HG03439 (cell line): ENCODE measurements around the gene FAM3C.
"Not testable (repeated sequence)": the region's sequence is repeated elsewhere in the genome, so short reads cannot be mapped to it uniquely, and the experiment has no call there.

ENCODE experiments used
- ATAC-seq: cut with Tn5 transposase; IDR thresholded peaks from one replicate; pipeline ENCODE4 v1.9.1; 2021; ENCODE audit warnings: mild to moderate bottlenecking, moderate library complexity; ENCODE audit not compliant: unreplicated experiment

Gene FAM3C

GRCh38 chr7:121334875-121335648, 61.0 kb downstream of the FAM3C start:
- ATAC-seq = no peak

GRCh38 chr7:121334376-121334775, 61.7 kb downstream of the FAM3C start:
- ATAC-seq = no peak

DNA sequence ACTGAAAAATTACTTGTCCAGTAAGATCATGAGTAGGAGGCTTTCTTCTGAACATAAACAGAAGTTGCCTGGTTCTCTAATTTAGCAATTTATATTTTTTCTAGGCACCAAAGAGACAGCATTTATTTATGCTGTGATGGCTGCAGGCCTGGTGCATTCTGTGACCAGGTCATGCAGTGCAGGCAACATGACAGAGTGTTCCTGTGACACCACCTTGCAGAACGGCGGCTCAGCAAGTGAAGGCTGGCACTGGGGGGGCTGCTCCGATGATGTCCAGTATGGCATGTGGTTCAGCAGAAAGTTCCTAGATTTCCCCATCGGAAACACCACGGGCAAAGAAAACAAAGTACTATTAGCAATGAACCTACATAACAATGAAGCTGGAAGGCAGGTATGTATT, 64.5 kb downstream of the FAM3C start:
- ATAC-seq = no peak

- no peak for ATAC-seq
Measured at GRCh38 chr7:121331048-121331447, 65.1 kb downstream of the FAM3C start.

DNA sequence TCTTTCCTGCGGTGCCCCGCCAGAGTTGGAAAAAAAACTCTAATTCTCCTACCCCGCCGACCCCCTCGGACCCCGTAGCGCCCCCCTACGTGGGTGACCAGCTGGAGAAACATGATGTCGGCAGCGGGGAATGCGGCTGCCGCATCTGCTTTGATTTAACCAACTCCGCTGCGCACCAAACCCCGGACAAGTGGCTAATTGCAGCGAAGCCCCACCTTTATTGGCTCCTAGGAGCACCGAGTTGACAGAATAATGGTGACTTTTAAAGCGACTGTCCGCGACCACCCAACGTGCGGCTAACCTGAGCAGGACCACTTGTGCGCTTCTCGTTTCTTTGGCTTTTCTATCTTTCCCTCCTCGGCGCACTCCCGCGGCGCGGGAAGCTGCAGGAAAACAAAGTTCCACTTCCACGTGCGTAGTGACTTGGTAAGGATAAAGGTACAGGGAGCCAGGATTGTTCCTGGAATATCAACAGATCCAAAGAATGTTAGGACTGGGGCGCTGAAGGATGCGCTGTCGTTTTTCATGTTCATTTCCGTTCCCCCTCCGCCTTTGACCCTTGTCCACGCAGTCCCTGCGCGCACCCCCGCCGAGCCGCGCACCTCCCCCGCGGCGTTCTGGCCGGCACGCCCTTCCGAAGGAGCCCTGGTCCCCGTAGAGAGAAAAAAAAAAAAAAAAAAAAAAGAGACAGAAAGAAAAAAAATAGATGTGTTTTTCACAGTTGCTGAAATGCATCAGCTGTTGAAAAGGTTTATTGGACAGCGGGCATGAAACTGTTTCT, 65.9 kb downstream of the FAM3C start:
- peak; percentile 38 for ATAC-seq

DNA sequence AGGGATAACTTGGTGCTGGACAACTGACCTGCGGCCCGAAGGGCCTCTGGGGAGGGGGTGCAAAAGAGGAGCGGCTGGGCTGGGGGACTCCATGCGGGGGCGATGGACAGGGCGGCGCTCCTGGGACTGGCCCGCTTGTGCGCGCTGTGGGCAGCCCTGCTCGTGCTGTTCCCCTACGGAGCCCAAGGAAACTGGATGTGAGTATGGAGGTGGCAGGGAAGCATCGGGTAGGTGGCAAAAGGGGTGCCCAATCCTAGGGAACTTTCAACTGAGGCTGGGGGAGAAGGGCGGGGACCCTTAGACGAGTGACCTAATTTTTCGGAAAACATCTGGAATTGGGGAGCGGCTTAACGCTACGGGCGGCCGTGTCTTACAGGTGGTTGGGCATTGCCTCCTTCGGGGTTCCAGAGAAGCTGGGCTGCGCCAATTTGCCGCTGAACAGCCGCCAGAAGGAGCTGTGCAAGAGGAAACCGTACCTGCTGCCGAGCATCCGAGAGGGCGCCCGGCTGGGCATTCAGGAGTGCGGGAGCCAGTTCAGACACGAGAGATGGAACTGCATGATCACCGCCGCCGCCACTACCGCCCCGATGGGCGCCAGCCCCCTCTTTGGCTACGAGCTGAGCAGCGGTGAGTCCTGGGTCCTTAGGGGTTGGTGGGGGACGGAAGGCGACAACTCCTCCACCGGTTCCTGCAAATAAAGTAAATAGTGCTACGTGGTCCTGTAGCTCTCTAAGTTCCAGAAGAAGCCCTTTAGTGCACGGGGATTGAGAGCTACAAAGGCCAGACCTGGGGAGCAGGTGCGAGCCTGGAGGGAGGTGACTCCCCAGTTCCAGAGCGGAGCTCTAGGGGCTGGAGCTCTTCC, 66.7 kb downstream of the FAM3C start:
- peak; percentile 54 for ATAC-seq

- no peak for ATAC-seq
Measured at GRCh38 chr7:121328508-121329190, 67.5 kb downstream of the FAM3C start, which contains the start of gene WNT16. TSS of gene WNT16 (plus strand) at chr7:121329000. CDS start at chr7:121329293, 293 bp downstream.

- ATAC-seq = no peak
Measured at GRCh38 chr7:121327671-121328070, 68.4 kb downstream of the FAM3C start.

- no peak for ATAC-seq
Measured at GRCh38 chr7:121323515-121324302, 72.4 kb downstream of the FAM3C start.

DNA sequence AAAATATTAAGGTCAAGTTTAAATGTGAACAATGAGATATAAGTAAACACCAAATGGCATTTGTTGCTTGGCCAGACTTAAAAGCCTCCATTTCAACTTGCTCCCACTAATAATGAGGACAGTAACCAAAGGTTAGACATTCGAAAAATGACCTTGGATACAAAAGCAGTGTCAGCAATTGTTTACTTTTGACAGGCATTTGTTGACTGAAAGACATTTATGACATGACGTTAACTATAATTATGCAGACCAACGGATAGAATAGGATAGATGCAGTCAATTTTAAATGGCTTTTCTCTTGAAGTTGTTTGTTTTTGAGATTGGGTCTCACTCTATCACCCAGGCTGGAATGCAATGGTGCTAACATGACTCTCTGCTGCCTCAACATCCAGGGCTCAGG, 73.6 kb downstream of the FAM3C start:
- ATAC-seq = no peak

- not testable (repeated sequence) for ATAC-seq
Measured at GRCh38 chr7:121315170-121315569, 80.9 kb downstream of the FAM3C start.

DNA sequence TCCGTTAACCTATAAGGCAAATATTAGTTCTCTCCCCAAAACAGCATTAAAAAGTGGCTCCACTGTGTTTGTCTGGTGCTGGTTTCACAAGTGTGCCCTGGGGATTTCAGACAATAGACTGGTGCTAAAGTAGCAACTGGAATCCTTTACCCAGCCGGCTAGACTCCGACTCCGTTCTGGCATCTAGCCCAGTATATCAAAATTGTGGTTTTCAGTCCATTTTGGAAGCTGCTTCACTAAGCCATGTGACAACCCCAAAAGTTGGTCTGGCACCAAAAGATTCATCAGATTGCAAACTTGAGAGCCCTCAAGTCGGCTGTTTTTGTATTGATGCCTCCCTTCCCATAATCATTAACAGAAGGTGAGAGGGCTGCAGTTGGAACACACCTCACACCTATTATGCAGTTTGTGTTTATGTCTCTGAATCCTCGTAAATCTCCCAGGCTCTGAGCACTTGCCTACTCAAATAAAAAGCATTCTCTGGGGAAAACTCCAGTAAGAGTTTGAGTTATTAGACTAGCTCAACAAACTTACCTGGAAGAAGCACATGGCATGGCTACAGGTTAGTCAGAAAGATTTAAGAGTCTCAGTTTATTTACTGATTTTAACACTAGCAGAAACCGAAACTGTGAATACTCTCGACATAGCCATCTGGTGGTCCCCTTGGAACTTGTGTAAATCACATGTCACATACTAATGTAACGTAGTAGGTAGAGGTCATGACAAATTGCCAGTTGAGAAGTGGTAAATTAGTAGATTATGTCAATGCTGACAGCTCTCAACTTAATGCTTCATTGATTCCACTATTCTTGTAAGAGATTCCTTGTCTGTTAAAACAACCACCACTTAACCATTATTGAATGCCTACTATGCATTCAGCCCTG, 82.1 kb downstream of the FAM3C start:
- ATAC-seq = peak; percentile 96

- ATAC-seq = no peak
Measured at GRCh38 chr7:121313220-121313792, 82.8 kb downstream of the FAM3C start.

- no peak for ATAC-seq
Measured at GRCh38 chr7:121307021-121307574, 89.0 kb downstream of the FAM3C start.

- ATAC-seq = peak; percentile 39
Measured at GRCh38 chr7:121306565-121306964, 89.5 kb downstream of the FAM3C start.

GRCh38 chr7:121305109-121305508, 91.0 kb downstream of the FAM3C start:
- ATAC-seq = no peak

DNA sequence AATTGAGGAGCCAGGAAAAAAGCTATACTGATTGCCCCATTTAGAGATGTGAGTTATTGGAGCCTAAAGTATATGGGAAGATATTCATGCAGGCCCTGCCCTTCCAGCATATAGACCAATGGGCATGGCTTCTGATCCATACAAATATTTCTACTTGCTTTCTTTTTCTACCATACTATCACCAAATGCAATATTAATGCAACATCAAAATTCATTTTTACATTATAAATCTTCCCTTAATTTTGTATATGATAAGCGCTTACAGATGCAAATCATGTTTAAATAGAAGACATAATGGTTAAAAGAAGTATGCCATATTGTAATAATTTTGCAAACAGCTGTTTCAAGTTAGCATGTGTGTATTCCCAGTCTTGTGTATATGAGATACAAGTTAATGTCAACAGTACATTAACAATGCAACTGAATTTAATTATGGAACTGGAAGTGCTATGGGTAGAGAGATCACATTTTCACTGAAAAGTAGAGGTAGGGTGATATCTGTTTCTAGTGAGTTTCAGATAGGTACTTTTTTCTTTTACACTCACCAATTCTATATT, 91.9 kb downstream of the FAM3C start:
- no peak for ATAC-seq
